Neural crest cell (in vitro differentiated cells): ENCODE results near the gene GSTM2. TPM values are rescaled to one million over a fixed set of nuclear protein-coding genes. Genes with fewer than 3 reads are reported as not detected.
A peak's percentile ranks its signal among the peaks of the same experiment; 100 is the strongest.

Source experiments
- DNase-seq: peaks from one replicate; pipeline ENCODE4 v3.0.0; 2021; ENCODE audit warnings: low read depth, mixed read lengths, low spot score
- H3K27ac Mint-ChIP-seq: one replicate; pipeline ENCODE4 v1.8.0; 2021; ENCODE audit warnings: mild to moderate bottlenecking, mixed read lengths; ENCODE audit not compliant: unreplicated experiment
- H3K27me3 Mint-ChIP-seq: 2 replicates; pipeline ENCODE4 v1.8.0; 2021; ENCODE audit warnings: low read depth, mild to moderate bottlenecking, mixed read lengths
- H3K36me3 Mint-ChIP-seq: 2 replicates; pipeline ENCODE4 v1.8.0; 2021; ENCODE audit warnings: low read depth, mild to moderate bottlenecking, mixed read lengths
- H3K4me1 Mint-ChIP-seq: 2 replicates; pipeline ENCODE4 v1.8.0; 2021; ENCODE audit warnings: mixed read lengths
- H3K4me3 Mint-ChIP-seq: one replicate; pipeline ENCODE4 v1.8.0; 2021; ENCODE audit warnings: mild to moderate bottlenecking, mixed read lengths
- H3K9me3 Mint-ChIP-seq: 2 replicates; pipeline ENCODE4 v1.8.0; 2021; ENCODE audit warnings: mixed read lengths
- total RNA-seq: library from RNA; stranded (reverse); gene quantifications from 2 replicates; pipeline ENCODE4 v1.2.1, GENCODE V29; 2021
- TF ChIP-seq, protein P1 (sequence below): fragments of 200-600 bp; sonication (generic); conservative IDR thresholded peaks from 2 replicates; pipeline ENCODE4 v1.5.0; 2021; ENCODE audit warnings: antibody characterized with exemption, mild to moderate bottlenecking

GSTM2 gene
- total RNA-seq, 1 donor from 2014 or later = 43.7 TPM

DNA sequence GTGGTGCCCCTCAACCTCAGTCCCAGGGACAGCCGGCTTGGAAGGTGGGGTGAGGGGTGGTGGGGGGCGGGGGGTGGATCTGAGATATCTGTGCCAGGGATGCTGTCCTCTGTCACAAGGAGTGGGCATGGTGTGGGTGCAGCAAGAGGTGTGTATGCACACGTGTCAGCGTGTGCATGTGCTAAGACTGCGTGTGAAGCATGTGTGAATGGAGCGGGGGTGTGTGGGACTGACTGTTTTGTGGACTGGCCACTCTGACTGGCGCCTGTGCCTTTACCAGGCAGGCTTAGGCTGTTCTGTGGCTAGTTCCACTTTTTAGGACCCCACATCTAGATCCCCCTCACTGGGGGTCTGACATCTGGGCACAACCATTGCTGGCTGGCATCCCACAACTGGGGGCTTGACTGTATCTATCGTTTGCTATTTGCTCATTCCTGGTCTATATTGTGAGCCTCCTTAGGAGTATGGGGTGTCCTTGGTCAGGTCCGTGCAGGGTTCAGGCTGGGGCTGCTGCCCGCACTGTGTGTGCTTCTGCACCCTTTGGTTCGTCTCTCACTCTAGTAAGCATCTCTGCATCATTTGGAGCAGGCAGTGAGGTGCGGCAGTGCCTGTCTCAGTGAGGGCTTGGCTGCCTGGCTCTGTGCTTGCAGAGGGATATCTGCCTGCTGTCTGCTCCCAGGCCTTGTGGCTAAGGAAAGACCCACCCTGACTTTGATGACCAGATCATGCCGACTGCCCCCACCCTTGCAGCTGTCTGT, 46.3 kb upstream of the GSTM2 start:
- Mint-ChIP-seq H3K4me1 (peaks cover 61% of the 10 kb centered on the region), H3K4me3 (peak overlapping the region; percentile 96), H3K9me3 (no peaks in the 10 kb centered on the region), H3K27ac (peak overlapping the region; percentile 67), H3K27me3 (no peaks in the 10 kb centered on the region), H3K36me3 (no peaks in the 10 kb centered on the region)
- TF ChIP-seq, protein P1, sequence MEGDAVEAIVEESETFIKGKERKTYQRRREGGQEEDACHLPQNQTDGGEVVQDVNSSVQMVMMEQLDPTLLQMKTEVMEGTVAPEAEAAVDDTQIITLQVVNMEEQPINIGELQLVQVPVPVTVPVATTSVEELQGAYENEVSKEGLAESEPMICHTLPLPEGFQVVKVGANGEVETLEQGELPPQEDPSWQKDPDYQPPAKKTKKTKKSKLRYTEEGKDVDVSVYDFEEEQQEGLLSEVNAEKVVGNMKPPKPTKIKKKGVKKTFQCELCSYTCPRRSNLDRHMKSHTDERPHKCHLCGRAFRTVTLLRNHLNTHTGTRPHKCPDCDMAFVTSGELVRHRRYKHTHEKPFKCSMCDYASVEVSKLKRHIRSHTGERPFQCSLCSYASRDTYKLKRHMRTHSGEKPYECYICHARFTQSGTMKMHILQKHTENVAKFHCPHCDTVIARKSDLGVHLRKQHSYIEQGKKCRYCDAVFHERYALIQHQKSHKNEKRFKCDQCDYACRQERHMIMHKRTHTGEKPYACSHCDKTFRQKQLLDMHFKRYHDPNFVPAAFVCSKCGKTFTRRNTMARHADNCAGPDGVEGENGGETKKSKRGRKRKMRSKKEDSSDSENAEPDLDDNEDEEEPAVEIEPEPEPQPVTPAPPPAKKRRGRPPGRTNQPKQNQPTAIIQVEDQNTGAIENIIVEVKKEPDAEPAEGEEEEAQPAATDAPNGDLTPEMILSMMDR = no peak
- DNase-seq = no peak

GRCh38 chr1:109622137-109622892, 45.5 kb upstream of the GSTM2 start:
- H3K4me3 Mint-ChIP-seq = peak overlapping the region; percentile 96
- no peaks in the 10 kb centered on the region for H3K9me3 Mint-ChIP-seq
- H3K36me3 Mint-ChIP-seq = no peaks in the 10 kb centered on the region
- H3K27me3 Mint-ChIP-seq = no peaks in the 10 kb centered on the region
- DNase-seq = no peak
- peaks cover 54% of the 10 kb centered on the region for H3K4me1 Mint-ChIP-seq
- TF ChIP-seq, protein P1 = no peak
- H3K27ac Mint-ChIP-seq = no peak overlapping the region

DNA sequence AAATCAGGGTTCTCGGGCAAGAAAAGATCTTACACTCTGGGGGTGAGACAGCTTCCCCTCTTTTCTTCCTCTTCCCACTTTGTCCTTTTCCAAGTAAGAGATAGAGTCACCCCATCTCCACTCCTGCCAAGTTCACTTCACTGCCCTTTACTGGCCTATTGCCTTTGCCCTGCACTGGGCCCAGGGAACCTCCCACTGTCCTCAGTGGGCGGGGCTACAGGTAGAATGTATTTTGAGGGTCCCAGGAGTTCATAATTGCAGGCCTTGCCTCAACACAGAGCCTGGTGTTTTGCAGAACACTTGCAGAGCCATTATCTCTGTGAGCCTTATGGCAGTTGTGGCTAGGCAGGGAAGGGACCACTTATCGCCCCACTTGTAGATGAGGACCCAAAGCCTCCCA, 45.0 kb upstream of the GSTM2 start:
- Mint-ChIP-seq H3K9me3 (no peaks in the 10 kb centered on the region), H3K27me3 (no peaks in the 10 kb centered on the region), H3K36me3 (no peaks in the 10 kb centered on the region), H3K4me1 (peaks cover 49% of the 10 kb centered on the region), H3K4me3 (peak overlapping the region; percentile 96), H3K27ac (peak overlapping the region; percentile 43)
- TF ChIP-seq, protein P1 = no peak
- no peak for DNase-seq

DNA sequence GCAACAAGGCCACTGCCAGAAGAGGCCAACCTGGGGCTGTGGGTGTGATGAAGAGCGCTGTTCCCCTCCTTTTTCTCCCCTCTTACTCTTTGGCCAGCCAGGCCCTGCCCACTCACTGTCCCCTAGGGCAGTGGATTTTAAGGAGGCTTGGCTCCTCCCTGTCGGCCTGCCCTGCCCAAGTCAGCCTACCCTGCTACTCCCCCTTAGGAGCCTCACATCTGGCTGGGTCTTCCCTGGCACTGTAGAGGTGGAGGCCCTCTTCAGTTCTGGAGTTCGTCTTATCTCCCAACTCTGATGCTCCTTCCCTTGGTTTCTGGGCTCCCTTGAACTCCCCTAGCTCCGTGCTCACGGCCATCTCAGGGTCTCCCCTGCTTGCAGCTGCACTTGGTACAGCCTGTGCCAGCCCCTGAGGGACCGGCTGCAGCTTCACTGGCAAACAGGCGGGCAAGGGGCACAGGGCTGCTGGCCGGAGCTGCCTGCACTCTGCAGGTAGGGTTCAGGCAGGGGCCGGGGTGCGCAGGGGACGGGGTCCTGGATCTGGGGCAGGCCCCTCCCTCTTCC, 44.2 kb upstream of the GSTM2 start:
- H3K4me3 Mint-ChIP-seq = peak overlapping the region; percentile 61
- H3K9me3 Mint-ChIP-seq = no peaks in the 10 kb centered on the region
- H3K27ac Mint-ChIP-seq = no peak overlapping the region
- H3K36me3 Mint-ChIP-seq = no peaks in the 10 kb centered on the region
- no peak for DNase-seq
- no peaks in the 10 kb centered on the region for H3K27me3 Mint-ChIP-seq
- TF ChIP-seq, protein P1 = no peak
- H3K4me1 Mint-ChIP-seq = peaks cover 45% of the 10 kb centered on the region

DNA sequence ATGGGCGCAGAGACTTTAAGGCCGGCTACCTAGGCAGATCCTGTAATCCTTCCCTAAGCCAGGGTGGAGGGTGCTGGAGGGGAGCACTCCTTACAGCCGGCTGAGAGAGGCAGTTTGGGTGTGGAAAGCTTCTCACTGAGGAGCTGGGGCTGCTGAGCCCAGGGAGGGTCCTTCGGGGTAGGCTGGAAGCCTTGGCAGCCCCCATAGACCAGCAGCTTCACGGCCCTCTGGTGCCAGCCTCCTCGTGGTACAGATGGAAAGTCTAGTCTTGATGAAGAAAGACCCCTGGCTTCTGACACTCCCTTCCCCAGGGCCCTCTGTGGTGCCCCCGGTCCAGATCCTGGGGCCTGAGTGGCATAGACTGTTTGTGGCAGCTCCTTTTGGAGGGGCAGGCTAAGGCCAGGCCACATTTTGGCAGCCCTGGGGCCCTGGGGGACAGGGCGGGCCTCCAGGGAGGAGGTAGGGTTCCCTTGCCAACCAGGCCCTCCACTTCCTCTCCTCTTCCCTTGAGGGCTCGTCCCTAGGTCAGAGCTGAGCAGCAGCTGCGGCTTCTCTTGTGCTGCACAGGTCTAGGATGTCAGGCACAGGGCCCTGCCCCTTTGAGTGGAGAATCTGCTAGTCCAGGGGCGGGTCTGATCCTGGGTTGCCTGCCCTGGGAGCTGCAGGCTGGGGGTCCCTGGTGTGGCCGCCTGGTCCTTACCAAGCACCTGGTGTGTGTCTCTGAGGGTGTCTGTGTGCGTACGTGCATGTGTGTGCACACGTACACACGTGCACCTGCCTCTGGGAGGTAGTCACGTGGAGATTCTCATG, 43.5 kb upstream of the GSTM2 start:
- TF ChIP-seq, protein P1 = no peak
- Mint-ChIP-seq H3K36me3 (peaks cover 1% of the 10 kb centered on the region), H3K4me1 (peaks cover 38% of the 10 kb centered on the region), H3K27me3 (no peaks in the 10 kb centered on the region), H3K9me3 (no peaks in the 10 kb centered on the region), H3K4me3 (peak overlapping the region; percentile 15), H3K27ac (no peak overlapping the region)
- no peak for DNase-seq
